Measurements from ENCODE around the gene SLC7A10.
A peak's percentile ranks its signal among the peaks of the same experiment; 100 is the strongest.
"Not testable (repeated sequence)": the region's sequence is repeated elsewhere in the genome, so short reads cannot be mapped to it uniquely, and the experiment has no call there.

The SLC7A10 gene

DNA sequence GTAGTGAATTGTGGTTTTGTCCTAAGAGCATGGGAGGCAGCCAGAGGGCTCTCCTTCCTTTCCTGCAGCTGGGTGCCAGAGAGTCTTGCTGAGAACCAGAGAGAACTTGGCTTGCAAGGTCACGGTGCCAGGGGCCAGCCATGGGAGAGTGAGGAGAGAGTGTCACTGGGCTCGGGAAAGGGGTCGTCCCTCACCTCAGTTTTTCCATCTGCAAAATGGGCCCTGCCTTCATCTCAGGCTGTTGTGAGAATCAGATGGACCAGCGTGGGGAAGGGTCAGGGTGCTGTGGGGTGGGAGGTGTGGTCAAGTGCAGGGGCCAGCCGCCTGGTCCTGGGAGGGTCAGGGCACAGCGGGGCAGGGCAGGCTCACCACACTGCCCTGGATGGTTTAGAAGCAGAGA lies 24.2 kb downstream of the SLC7A10 start:
- DNase-seq: no peak

DNA sequence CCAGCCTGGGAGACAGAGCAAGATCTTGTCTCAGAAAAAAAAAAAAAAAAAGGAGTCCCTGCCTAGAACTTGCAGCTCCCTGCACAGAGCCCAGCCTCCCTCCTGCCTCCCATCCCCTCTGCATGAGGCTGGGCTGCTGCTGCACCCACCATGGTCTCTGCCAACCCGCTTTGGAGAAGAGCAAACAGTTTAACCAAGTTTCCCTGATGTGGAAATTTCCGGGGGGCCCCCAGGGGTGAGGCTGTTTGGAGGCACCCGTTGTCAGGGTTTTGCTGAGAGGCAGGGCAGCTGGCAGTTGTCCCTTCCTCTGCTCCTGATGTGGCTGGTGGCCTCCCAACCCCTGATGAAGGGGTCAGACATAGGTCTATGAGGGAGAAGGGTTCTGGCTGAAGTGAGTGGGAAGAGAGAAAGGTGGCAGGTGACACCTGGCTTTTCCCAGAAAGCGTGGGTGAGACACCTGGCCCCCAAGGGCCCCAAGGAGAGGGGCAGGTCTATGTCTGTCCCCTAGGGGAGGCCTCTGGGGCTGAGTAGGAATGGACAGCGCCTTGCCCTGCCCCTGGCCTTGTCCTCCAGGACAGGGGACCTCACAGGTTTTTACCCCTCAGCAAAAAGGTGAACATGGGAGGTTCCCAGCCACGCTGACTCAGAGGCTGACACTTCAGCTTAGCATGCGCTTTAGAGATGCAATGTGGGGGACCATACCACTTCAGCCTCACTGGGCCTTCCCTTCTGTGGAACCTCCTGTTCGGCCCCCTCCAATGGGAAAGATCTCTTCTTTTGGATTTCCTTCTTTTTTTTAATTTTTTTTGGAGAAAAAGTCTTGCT lies 26.0 kb downstream of the SLC7A10 start:
- no peak for DNase-seq

DNA sequence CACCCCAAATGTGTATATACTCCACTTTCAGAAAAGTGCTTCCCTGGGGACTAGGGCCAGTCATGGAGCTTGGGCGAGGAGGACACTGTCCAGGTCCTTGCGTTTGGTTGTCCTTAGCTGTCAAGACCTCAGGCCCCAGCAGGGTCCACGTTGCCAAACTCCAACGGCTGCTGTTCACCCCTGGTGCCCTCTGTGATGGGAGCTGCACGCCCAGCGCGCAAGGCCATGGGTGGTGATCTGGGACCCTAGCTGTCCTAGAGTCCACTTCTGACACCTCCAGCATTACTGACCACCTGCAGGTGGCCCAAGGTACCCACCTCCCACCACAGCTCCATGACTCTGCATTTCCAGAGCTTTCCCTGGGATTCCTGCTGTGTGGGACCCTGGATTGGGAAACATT lies 27.5 kb downstream of the SLC7A10 start:
- no peak for DNase-seq

DNA sequence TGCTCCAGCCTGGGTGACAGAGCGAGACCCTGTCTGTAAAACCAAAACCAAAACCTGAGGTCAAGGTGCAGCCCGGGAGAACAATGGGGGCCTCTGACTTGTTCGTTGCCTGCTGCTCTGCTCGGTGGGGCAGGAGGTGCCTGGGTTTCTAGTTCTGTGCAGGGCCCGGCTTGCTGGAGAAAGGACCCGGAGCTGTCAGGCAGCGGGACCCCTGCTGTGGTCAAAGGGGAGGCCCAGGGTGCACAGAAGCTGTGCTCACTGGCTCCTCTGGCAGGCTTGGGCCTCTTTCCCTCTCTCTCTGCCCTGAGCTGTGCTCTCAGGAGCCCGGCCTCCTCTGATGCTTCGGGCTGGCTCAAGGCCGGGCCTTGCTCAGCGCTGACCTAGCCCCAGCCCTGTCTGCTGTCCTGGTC lies 28.1 kb downstream of the SLC7A10 start:
- no peak for DNase-seq

DNA sequence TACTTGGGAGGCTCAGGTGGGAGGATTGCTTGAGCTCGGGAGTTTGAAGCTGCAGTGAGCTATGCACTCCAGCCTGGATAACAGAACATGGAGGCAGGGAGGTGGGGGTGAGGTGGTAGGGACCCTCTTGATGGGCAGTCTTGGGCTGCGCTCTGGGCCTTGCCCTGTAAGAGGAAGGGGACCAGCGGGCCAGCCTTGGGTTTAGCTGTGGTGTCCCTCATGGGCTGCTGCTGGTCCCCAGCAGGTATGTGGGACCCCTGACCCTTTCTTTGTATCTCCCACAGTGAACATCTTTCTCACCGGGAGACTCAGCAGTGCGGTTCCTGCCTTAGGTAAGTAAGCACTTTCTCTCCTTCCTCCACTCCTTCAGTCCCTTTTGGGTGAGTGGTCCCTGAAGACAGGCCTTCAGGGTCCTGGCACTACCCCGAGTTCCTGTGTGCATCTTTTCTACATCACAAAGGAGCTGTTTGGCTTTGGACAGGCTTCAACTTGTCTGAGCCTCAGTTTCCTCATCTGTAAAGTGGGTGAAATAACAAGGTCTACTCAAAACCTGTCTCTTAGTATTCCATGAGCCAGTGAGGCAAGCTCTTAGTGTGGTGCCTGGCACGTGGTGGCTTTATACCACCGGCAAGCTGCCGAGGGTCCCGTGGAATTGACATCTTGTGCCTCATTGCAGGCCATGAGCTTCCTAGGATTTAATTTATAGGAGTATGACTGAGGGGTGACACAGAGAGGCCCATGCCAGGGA lies 29.0 kb downstream of the SLC7A10 start:
- no peak for DNase-seq

DNA sequence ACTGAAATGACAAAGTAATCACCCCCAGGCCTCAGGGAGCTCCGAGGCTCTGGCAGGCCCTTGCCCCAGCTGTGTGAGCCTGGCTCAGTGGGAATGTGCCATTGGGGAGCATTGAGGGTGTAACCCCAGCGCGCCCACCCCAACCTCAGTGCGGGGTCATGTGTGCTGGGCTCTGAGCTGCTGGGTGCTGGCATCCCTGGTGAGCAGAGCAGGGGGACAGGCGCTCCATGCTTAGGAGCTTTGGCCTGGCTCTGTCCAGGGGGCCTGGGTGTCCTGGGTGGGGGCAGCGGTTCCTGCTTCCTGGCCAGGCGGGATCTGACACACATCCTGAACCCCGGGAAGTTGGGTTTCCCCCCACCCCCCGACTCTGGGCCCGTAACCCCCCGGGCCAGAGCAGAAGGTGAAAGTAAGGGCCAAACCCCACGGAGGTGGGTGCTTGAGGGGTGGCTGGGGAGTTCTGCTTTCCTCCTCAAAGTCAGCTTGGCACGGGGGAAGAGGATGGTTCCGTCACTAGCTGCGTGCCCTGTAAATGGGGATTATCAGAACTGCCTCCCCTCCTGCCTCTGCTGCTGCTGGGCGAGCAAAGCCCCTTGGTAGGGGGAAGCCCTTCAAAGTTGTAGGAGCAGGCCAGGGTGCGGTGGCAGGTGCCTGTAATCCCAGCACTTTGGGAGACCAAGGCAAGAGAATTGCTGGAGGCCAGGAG lies 29.9 kb downstream of the SLC7A10 start:
- no peak for DNase-seq

DNA sequence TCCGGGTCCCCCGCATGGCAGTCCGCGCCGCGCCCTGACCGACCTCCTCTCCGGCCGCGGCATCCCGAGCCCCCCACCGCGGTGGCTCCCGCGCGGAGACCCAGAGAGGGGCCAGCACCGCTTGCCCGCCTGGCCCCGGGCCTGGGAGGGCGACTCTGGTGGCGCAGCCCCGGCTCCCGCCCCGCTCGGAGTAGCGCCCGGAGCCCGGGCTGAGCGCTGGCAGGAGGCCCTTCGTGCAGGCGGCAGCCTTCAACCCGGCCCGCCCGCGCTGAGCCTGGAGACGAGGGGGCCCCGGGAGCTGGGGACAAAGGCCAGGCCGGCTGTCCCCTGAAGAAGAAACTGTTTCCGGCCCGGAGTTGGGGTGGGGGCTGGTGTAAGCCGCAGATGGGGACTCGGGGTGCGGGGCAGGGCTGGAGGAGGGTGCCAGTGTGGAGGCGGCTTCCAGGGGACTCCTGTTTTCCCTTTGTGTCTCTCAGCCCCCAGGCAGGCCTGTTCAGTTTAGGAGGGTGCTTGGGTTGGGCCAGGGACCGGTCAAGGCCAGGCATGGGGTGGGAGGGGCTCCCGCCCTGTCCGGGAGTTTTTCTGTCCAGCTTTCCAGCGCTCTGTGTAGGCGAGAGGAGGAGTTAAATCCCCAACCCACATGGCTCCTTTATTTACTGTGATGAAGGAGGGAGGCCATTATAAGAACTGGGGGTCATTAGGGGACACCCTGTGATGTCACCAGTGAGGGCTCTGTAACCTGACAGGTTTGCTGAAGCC lies 30.6 kb downstream of the SLC7A10 start:
- DNase-seq: no peak

DNA sequence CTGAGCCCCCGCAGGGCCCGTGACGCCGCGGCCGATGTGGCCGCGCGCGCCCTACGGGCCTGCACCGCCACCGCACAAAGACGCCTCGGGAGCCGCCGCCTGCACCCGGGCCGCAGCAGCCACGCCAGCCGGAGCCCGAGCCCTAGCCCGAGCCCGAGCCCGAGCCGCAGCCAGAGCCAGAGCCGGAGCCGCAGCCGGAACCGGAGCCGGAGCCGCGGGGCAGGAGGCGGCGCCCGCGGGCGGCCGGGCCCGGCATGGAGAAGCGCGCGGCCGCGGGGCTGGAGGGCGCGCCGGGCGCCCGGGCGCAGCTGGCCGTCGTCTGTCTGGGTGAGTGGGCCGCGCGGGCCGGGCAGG lies 31.1 kb downstream of the SLC7A10 start:
- no peak for DNase-seq

DNA sequence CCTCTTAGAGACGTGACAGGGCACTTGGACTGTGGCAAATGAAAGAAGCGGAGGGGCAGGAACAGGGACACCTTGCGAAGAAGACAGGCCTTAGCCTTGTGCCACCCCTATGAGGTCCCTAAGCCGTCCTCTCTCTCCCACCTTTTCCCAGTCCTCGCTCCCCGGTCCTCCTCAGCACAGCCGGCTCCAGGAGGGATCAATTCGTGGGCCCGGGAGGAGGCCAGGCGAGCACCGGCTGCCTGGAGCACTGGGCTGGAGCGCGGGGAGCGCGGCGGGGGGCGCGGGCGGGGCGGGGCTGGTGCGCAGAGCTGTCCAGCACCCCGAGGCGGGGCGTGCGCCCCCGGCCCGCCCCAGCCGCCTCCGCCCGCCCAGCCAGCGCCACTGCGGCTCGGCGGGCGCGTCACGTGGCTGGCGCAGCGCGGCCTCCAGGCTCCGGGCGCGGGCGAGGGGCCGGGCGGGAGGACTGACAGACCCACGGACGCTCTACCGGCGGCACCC lies 31.7 kb downstream of the SLC7A10 start, which contains the start of gene LRP3:
Gene LRP3, plus strand, starts transcription at position 466 of the 498 bp plus-strand sequence. CDS start 456 bp downstream, outside the sequence.
- DNase-seq: no peak

DNA sequence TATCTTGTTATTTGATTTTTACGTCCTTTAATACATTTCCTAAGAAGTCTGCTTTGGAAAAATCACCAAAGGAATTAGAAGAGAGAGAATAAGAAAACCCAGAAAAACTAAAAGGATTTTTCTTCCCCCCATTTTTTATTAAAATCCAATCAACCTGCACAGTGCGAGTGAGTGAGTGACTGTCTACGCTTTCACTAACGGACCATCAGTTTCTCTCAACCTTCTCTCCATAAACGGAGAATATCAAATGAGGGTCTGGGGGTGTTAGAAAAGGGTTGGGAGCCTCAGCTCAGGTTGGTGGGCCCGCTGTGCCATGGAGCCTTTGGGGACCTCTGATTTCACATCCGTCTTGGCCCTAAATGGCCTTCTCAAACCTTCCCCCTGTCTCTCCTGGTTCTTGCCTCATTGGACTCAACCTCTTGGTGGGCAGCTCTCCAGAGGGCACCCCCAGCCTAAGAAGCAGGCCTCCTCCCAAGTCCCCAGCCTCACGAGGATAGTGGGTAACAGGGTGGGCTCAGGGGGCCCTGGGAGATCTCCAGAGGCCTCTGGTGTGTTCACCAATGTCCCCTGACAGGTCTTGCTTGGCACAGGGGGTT lies 32.3 kb downstream of the SLC7A10 start:
- DNase-seq: no peak

DNA sequence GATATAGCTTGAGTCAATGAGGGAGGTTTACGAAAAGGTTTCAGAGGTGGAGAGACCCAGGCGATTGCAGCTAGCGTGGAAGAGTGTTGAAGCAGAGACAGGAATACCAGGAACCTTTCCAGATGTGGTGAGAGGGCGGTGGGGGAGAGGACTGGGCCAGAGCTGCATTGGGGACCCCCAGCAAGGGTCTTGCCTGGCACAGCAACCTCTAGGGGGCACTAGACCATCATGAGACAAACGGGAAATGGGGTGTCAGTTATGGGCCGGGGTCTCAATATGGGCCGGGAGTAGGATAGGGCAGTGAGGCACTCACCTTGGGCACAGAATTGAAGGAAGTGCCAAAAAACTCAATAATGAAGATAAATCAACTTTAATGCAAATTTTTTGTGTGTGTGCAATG lies 33.6 kb downstream of the SLC7A10 start:
- DNase-seq: no peak

DNA sequence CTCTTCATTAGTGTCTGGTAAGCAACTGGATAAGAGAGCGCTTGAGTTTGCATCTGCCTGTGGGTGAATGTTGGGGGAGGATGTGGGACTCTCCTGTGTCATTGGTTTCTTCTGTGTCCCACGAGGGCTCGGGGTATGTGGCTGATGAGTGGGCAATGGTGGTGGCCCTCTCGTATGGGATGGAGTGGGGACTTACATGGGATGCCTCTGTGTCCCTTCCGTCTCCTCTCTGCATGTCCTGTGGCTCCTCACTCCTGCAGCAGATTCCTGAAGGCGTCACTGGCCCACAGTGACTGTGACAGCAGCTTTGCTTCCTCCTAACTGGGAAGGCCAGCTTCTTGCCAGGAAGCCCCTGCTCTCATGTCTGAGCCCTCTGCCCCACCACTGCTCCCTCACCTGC lies 34.1 kb downstream of the SLC7A10 start:
- DNase-seq: no peak

DNA sequence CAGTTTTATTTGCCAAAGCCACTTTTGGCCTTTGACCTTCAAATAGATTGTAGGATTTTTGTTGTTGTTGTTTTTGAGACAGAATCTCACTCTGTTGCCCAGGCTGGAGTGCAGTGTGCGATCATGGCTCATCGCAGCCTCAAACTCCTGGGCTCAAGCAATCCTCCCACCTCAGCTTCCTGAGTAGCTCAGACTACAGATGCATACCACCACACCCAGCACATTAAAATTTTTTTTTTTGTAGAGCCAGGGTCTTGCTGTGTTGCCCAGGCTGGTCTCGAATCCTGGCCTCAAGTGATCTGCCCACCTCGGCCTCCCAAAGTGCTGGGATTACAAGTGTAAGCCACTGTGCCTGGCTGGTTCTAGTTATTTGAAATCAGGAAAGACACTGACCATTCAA lies 34.6 kb downstream of the SLC7A10 start:
- not testable (repeated sequence) for DNase-seq

DNA sequence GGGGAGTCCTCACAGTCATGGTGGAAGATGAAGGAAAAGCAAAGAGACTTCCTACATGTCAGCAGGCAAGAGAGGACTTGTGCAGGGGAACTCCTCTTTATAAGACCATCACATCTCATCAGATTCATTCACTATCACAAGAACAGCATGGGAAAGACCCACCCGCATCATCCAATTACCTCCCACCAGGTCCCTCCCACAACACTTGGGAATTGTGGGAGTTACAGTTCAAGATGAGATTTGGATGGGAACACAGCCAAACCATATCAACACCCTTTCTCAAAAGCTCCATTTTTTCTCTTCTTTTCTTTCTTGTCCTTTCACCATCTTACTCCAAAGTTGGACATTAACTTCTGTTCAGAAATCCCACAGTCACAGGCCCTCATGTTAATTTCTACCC lies 36.2 kb downstream of the SLC7A10 start:
- DNase-seq: no peak

DNA sequence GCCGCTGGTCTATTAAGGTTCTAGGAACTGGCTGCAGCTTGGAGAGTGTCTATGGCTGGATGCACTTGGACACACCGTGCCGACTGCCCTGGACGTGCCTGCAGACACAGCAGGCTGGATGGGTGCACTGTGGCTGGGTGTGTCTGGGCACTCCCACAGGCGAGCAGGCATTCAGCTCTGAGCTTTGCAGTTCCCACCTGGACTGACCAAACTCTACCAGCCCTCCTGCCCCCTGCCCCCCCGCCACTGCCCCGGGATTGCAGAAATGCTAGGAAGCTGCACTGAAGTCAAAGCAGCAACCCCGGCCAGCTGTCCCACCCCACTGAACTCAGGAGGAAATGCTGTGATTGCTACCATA lies 38.5 kb downstream of the SLC7A10 start:
- DNase-seq: no peak

DNA sequence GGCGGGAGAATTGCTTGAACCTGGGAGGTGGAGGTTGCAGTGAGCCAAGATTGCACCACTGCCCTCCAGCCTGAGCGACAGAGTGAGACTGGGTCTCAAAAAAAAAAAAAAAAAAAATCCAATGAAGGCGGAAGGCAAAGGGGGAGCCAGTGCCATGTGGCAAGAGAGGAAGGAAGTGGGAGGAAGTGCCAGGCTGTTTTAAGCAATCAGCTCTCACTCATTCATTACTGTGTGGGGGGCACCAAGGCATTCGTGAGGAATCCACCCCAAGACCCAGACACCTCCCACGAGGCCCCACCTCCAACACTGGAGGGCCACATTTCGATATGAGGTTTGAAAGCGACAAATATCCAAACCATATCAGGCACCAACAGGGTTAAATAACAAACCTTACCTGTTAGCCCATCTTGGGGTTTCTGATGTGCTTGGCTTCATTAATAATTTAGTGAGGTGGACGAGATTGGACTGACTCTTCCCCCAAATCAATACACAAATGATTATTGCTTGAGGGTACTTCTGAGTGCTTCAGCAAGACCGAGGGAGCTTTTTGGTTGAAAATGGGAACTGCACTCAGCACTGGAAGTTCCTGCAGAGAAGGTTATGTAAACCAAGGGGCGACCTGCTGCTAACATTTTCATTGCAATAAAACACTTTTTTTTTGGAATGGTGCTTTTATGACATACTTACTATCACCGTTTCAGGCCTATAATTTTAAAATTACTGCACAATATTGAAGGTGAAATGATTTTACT lies 39.0 kb downstream of the SLC7A10 start:
- DNase-seq: no peak

DNA sequence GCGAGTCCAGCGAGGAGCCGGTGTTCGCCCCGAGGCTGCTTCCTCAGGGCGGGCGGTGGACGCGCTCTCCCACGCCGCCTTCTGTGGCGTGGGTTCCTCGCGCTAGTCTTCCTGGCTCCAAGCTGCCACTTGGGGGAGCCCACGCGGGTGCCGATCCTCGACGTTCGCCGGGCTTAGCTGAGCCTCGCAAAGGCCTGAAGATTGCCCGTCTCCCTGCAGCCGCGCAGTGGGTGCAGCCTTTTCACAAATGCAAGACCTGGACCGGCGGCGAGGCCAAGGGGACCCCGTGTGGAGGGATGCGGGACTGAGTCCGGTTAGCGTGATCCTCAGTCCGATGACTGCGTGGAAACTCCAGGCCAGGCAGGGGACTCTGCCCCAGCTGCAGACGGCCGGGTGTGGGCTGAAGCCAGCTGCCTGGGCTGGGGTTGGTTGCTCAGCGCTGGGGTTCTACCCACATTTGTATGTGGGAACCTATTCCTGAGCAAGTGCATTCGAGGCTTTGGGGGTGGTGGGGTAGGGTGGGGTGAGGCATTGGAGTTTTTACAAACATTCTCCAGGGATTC lies 48.2 kb downstream of the SLC7A10 start:
- DNase-seq: no peak

DNA sequence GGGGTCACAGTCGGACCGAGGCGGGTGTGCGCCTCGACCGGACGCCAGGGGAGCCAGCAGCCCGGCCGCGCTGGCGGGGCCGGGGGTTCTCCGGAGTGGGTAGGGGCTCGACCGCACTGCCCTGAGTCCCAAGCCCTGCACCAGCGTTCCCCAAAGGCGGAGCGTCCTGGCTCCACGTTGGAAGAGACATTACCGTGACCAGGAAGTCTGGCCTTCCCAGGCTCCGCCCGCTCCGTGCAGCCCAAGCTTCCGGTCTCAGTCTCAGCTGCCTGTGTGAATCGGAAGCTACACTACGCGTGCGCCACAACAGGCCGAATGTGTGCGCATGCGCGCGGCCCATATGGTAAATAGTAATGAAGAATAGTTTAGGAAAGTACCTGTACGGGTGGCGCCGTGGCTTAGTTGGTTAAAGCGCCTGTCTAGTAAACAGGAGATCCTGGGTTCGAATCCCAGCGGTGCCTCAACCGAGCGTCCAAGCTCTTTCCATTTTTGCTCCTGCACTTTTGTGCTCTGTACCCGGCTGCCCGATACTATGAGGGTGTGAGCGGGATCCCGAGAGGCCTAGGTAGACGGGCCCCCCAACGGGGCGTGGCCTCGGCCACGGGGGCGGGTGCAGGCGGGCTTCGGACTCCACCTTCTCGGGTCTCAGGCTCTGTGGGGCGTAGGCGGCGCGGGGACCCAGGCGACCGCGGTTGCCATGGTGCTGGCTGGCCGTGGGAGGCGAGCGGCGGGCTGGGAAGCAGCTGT lies 48.8 kb downstream of the SLC7A10 start:
- peak; percentile 99 for DNase-seq

DNA sequence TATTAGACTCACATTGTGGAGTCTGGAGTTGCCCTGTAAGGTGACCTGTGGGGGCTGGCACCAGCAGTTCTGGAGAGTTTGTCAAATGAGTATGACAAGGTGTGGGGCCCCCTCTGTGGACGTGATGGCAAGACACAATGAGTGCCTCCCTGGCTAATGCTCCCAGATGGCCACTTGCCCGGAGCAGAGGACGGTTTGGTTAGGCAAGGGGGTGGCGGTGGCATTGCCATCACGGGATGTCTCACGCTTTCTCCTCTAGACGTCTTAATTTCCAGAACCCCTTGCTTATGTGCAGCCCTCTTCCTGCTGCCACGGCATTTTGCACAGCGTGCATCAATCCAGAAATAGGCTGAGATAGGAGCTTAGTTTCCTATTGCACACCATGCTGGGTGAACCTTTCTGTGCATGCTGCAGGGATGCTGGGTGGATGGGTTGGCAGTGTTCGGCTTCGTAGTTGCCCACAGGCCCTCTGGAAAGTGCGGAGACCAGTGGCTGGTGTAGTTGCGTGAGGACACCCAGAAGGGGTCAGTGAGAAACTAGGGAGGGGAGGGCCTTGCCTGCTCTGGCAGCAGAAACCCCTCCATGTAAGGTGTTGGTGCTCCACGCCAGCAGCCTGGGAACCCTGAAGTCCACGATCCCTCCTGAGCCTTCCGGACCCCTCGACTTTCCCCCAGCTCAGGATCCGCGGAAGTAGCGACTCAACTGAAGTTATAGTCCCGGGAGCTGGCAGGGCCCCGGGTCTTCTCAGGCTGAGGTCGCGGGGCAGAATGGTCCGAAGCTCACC lies 49.6 kb downstream of the SLC7A10 start:
- no peak for DNase-seq

Measured in T1000 (cell line).